RKO (cell line): Measurements from ENCODE around the gene TNFRSF8.

Source experiments
- DNase-seq: peaks from one replicate; pipeline ENCODE4 v3.0.0-alpha.2; 2016; ENCODE audit warnings: low spot score

TNFRSF8 gene

GRCh38 chr1:12159816-12160215 is 96.7 kb downstream of the TNFRSF8 start:
- no peak for DNase-seq

- DNase-seq: no peak
Measured at GRCh38 chr1:12161324-12161661, 98.2 kb downstream of the TNFRSF8 start.

- DNase-seq: peak; percentile 81
Measured at GRCh38 chr1:12161662-12162458, 98.8 kb downstream of the TNFRSF8 start.

GRCh38 chr1:12162459-12163137 is 99.5 kb downstream of the TNFRSF8 start:
- no peak for DNase-seq

- no peak for DNase-seq
Measured at GRCh38 chr1:12163210-12163609, 100.1 kb downstream of the TNFRSF8 start.

GRCh38 chr1:12164210-12164609 is 101.1 kb downstream of the TNFRSF8 start:
- DNase-seq: no peak

- DNase-seq: no peak
Measured at GRCh38 chr1:12165342-12165741, 102.2 kb downstream of the TNFRSF8 start.

GRCh38 chr1:12166834-12167492 is 103.9 kb downstream of the TNFRSF8 start, which contains the start of gene TNFRSF1B:
TNFRSF1B (plus strand) TSS chr1:12166991; CDS start chr1:12167092, 101 bp downstream.
- no peak for DNase-seq

GRCh38 chr1:12167493-12168429 is 104.7 kb downstream of the TNFRSF8 start:
- no peak for DNase-seq

GRCh38 chr1:12168451-12169160 is 105.5 kb downstream of the TNFRSF8 start:
- no peak for DNase-seq

GRCh38 chr1:12169442-12170135 is 106.5 kb downstream of the TNFRSF8 start:
- DNase-seq: no peak

- DNase-seq: no peak
Measured at GRCh38 chr1:12170263-12170671, 107.2 kb downstream of the TNFRSF8 start.

- DNase-seq: no peak
Measured at GRCh38 chr1:12171206-12172041, 108.3 kb downstream of the TNFRSF8 start.

- no peak for DNase-seq
Measured at GRCh38 chr1:12172042-12172851, 109.1 kb downstream of the TNFRSF8 start.

GRCh38 chr1:12173041-12173509 is 110.0 kb downstream of the TNFRSF8 start:
- DNase-seq: no peak

GRCh38 chr1:12173631-12174121 is 110.6 kb downstream of the TNFRSF8 start:
- DNase-seq: no peak

GRCh38 chr1:12174924-12175810 is 112.1 kb downstream of the TNFRSF8 start:
- DNase-seq: no peak
